K562 (cell line): ENCODE data around the gene CHKB. TPM values are rescaled to one million over a fixed set of nuclear protein-coding genes. Genes with fewer than 3 reads are reported as not detected.

ENCODE experiments used
- ARNT ChIP-seq, 2 experiments: fragments of 450-650 bp; IDR thresholded peaks; 2 replicates each; pipeline ENCODE4 v1.6.1; 2016; ENCODE audit warnings: mild to moderate bottlenecking in 1 of 2
- BRF1 ChIP-seq: IDR thresholded peaks from 3 replicates; pipeline ENCODE4 v1.6.1; 2011; ENCODE audit warnings: borderline replicate concordance, mild to moderate bottlenecking; ENCODE audit not compliant: insufficient read length; ENCODE audit errors: extremely low read depth
- CHD2 ChIP-seq: IDR thresholded peaks from 2 replicates; pipeline ENCODE4 v1.6.1; 2011; ENCODE audit warnings: low read depth, low read length
- COPS2 ChIP-seq: fragments of 450-650 bp; conservative IDR thresholded peaks from 2 replicates; pipeline ENCODE4 v1.6.1; 2016; ENCODE audit warnings: mild to moderate bottlenecking, moderate library complexity
- DIDO1 ChIP-seq: fragments of 450-650 bp; IDR thresholded peaks from 2 replicates; pipeline ENCODE4 v1.6.1; 2016; ENCODE audit warnings: low read depth, missing biosample characterization, missing genetic modification characterization
- KHSRP ChIP-seq: fragments of 450-650 bp; IDR thresholded peaks from 2 replicates; pipeline ENCODE4 v1.6.1; 2017
- RAD51 ChIP-seq: fragments of 450-650 bp; IDR thresholded peaks from 2 replicates; pipeline ENCODE4 v1.7.1; 2016; ENCODE audit warnings: low read depth, mild to moderate bottlenecking, borderline replicate concordance
- RB1 ChIP-seq: fragments of 450-650 bp; IDR thresholded peaks from 2 replicates; pipeline ENCODE4 v1.6.1; 2017; ENCODE audit warnings: low read depth, mild to moderate bottlenecking
- RNF2 ChIP-seq: sonication (generic); IDR thresholded peaks from 2 replicates; pipeline ENCODE4 v1.6.1; 2016
- TCF3 ChIP-seq: sonication (generic); formaldehyde crosslinking; IDR thresholded peaks from 2 replicates; pipeline ENCODE4 v1.4.0; 2020; ENCODE audit warnings: mild to moderate bottlenecking, missing genetic modification reagents
- ZFX ChIP-seq: sonication (generic); formaldehyde crosslinking; IDR thresholded peaks from 2 replicates; pipeline ENCODE4 v1.8.0; 2022; ENCODE audit warnings: mild to moderate bottlenecking, missing genetic modification reagents, moderate library complexity
- ZNF212 ChIP-seq: fragments of 450-650 bp; formaldehyde crosslinking; IDR thresholded peaks from 2 replicates; pipeline ENCODE4 v1.4.0; 2020; ENCODE audit warnings: mild to moderate bottlenecking
- ZNF507 ChIP-seq: conservative IDR thresholded peaks from 2 replicates; pipeline ENCODE4 v1.6.1; 2017; ENCODE audit warnings: missing genetic modification characterization, missing compliant biosample characterization
- ZNF551 ChIP-seq: fragments of 250-450 bp; sonication (Bioruptor Pico); IDR thresholded peaks from 2 replicates; pipeline ENCODE4 v1.5.0; 2021; ENCODE audit warnings: mild to moderate bottlenecking, moderate library complexity
- ZNF589 ChIP-seq: fragments of 200-800 bp; sonication (Bioruptor generic); IDR thresholded peaks from 2 replicates; pipeline ENCODE4 v1.6.1; 2016; ENCODE audit warnings: low read depth, missing genetic modification characterization, missing compliant biosample characterization
- polyA plus RNA-seq, 8 experiments: library from polyadenylated mRNA; depleted of rRNA in 4 of 8; stranded (reverse) in 5 of 8; unstranded in 3 of 8; fragments of >200 nt; fragmentation: Nextera tagmentation in 2 of 8; fragmentation: Illumina TruSeq in 1 of 8; extraction: Ambion mirVana in 2 of 8; extraction: Trizol in 1 of 8; gene quantifications; 2 replicates each; pipeline versions ENCODE4 v1.2.1 to v1.2.3, GENCODE V29; 2011 to 2014; ENCODE audit warnings: inconsistent platforms in 1 of 8, missing spikeins in 1 of 8
- total RNA-seq, 7 experiments: library from RNA; depleted of rRNA in 6 of 7; stranded (reverse); fragments of >200 nt in 6 of 7; fragmentation: Illumina TruSeq in 2 of 7; extraction: Trizol in 2 of 7; gene quantifications; 2 replicates each; pipeline versions ENCODE4 v1.2.1 to v1.2.3, GENCODE V29; 2011 to 2021; ENCODE audit warnings: low replicate concordance in 1 of 7
- TF ChIP-seq, protein P1 (sequence below), 2 experiments: fragments of 150-350 bp in 1 of 2; IDR thresholded peaks; 2 replicates each; pipeline ENCODE4 v1.6.1; 2012 to 2016; ENCODE audit warnings: low read depth in 2 of 2, low read length in 2 of 2, mild to moderate bottlenecking in 1 of 2, moderate library complexity in 1 of 2
- TF ChIP-seq, protein P2 (sequence below): fragments of 250-450 bp; sonication (Bioruptor Pico); IDR thresholded peaks from 2 replicates; pipeline ENCODE4 v1.8.0; 2022; ENCODE audit warnings: inconsistent platforms
- TF ChIP-seq, protein P3 (sequence below): fragments of 250-450 bp; sonication (Bioruptor Pico); IDR thresholded peaks from 2 replicates; pipeline ENCODE4 v1.5.0; 2021; ENCODE audit warnings: mild to moderate bottlenecking, borderline replicate concordance
- TF ChIP-seq, protein P4 (sequence below): fragments of 450-650 bp; formaldehyde crosslinking; IDR thresholded peaks from 2 replicates; pipeline ENCODE4 v1.4.0; 2020; ENCODE audit warnings: mild to moderate bottlenecking, moderate library complexity

Gene CHKB
- total and polyA plus RNA-seq, 9 of the 15 experiments (the other 6 are each of a cell fraction or from before 2014, with no cell fraction given) = 2.7 to 31.0 (median 11.0) TPM

DNA sequence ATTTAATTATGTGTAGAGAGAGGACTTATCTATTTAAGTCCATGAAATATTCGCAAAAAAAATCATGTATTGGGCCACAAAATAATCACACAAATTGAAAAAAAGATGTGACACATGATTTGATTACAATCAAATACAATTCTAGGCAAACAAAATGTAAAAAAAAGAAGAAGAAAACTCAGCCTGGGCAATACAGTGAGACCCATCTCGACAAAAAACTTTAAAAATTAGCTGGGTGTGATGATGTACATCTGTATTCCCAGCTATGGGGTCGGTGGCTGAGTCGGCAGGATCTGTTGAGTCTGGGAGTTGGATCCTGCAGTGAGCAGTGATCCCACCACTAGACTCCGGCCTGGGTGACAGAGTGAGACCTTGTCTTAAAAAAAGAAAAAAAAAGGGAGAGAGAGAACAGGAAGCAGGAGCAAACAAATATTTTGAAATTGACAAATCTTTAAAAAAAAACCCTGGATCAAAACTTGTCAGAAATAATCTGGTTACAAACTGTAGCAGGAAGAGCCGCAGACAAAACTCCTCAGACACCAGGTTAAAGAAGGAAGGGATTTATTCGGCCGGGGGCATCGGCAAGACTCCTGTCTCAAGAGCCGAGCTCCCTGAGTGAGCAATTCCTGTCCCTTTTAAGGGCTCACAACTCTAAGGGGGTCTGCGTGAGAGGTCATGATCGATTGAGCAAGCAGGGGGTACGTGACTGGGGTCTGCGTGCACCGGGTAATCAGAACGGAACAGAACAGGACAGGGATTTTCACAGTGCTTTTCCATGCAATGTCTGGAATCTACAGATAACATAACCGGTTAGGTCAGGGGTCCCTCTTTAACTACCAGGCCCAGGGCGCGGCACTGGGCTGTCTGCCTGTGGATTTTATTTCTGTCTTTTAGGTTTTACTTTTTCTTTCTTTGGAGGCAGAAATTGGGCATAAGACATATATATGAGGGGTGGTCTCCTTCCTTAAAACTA is 49.5 kb downstream of the CHKB start (continued):
- TF ChIP-seq, protein P1, sequence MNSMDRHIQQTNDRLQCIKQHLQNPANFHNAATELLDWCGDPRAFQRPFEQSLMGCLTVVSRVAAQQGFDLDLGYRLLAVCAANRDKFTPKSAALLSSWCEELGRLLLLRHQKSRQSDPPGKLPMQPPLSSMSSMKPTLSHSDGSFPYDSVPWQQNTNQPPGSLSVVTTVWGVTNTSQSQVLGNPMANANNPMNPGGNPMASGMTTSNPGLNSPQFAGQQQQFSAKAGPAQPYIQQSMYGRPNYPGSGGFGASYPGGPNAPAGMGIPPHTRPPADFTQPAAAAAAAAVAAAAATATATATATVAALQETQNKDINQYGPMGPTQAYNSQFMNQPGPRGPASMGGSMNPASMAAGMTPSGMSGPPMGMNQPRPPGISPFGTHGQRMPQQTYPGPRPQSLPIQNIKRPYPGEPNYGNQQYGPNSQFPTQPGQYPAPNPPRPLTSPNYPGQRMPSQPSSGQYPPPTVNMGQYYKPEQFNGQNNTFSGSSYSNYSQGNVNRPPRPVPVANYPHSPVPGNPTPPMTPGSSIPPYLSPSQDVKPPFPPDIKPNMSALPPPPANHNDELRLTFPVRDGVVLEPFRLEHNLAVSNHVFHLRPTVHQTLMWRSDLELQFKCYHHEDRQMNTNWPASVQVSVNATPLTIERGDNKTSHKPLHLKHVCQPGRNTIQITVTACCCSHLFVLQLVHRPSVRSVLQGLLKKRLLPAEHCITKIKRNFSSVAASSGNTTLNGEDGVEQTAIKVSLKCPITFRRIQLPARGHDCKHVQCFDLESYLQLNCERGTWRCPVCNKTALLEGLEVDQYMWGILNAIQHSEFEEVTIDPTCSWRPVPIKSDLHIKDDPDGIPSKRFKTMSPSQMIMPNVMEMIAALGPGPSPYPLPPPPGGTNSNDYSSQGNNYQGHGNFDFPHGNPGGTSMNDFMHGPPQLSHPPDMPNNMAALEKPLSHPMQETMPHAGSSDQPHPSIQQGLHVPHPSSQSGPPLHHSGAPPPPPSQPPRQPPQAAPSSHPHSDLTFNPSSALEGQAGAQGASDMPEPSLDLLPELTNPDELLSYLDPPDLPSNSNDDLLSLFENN (IDR thresholded peaks at IDR 0.05; ENCODE audit: low read depth in 2 of 2, low read length in 2 of 2) = peak in 1 of 2 experiments; percentile 38; a peak in 1 of 4 replicates
- TF ChIP-seq ZNF551 (CRISPR knock-in tag) = no peak
- TF ChIP-seq ARNT (IDR thresholded peaks at IDR 0.05) = no peak
- TF ChIP-seq CHD2 = no peak
- TF ChIP-seq ZNF212 (CRISPR knock-in tag) = no peak
- TF ChIP-seq ZNF589 = 0 out of 2 replicates have a peak, but pooled peaks have one; percentile 11
- TF ChIP-seq, protein P2, sequence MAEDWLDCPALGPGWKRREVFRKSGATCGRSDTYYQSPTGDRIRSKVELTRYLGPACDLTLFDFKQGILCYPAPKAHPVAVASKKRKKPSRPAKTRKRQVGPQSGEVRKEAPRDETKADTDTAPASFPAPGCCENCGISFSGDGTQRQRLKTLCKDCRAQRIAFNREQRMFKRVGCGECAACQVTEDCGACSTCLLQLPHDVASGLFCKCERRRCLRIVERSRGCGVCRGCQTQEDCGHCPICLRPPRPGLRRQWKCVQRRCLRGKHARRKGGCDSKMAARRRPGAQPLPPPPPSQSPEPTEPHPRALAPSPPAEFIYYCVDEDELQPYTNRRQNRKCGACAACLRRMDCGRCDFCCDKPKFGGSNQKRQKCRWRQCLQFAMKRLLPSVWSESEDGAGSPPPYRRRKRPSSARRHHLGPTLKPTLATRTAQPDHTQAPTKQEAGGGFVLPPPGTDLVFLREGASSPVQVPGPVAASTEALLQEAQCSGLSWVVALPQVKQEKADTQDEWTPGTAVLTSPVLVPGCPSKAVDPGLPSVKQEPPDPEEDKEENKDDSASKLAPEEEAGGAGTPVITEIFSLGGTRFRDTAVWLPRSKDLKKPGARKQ (CRISPR knock-in tag) = no peak
- TF ChIP-seq TCF3 (CRISPR knock-in tag) = peak; percentile 83
- no peak for TF ChIP-seq RB1
- no peak for TF ChIP-seq ZNF507
- no peak for TF ChIP-seq RNF2
- no peak for TF ChIP-seq KHSRP
- no peak for TF ChIP-seq BRF1
- TF ChIP-seq RAD51 = no peak
- peak; percentile 43 for TF ChIP-seq ZFX
- TF ChIP-seq, protein P3, sequence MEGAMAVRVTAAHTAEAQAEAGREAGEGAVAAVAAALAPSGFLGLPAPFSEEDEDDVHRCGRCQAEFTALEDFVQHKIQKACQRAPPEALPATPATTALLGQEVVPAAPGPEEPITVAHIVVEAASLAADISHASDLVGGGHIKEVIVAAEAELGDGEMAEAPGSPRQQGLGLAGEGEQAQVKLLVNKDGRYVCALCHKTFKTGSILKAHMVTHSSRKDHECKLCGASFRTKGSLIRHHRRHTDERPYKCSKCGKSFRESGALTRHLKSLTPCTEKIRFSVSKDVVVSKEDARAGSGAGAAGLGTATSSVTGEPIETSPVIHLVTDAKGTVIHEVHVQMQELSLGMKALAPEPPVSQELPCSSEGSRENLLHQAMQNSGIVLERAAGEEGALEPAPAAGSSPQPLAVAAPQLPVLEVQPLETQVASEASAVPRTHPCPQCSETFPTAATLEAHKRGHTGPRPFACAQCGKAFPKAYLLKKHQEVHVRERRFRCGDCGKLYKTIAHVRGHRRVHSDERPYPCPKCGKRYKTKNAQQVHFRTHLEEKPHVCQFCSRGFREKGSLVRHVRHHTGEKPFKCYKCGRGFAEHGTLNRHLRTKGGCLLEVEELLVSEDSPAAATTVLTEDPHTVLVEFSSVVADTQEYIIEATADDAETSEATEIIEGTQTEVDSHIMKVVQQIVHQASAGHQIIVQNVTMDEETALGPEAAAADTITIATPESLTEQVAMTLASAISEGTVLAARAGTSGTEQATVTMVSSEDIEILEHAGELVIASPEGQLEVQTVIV = no peak
- TF ChIP-seq, protein P4, sequence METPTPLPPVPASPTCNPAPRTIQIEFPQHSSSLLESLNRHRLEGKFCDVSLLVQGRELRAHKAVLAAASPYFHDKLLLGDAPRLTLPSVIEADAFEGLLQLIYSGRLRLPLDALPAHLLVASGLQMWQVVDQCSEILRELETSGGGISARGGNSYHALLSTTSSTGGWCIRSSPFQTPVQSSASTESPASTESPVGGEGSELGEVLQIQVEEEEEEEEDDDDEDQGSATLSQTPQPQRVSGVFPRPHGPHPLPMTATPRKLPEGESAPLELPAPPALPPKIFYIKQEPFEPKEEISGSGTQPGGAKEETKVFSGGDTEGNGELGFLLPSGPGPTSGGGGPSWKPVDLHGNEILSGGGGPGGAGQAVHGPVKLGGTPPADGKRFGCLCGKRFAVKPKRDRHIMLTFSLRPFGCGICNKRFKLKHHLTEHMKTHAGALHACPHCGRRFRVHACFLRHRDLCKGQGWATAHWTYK = no peak
- TF ChIP-seq COPS2 = no peak
- TF ChIP-seq DIDO1 = no peak
